T-cell (primary cell): ENCODE results near the gene PSMD7. TPM values are rescaled to one million over a fixed set of nuclear protein-coding genes. Genes with fewer than 3 reads are reported as not detected.

ENCODE experiments used
- ATAC-seq, 4 experiments: fragments of 200-7000 bp in 3 of 4; fragments of 150-1000 bp in 1 of 4; cut with Tn5 transposase; replicated peaks in 1 of 4; 1 replicate in 3 of 4; 2 replicates in 1 of 4; pipeline ENCODE4 v1.10.0; 2021; ENCODE audit warnings: moderate library complexity in 3 of 4, mild to moderate bottlenecking in 2 of 4, moderate number of reproducible peaks in 1 of 4
- CTCF ChIA-PET, 2 donors: fragments of 300-600 bp; sonication (Branson Sonifier 250); formaldehyde crosslinking; loops; one replicate each; lab custom pipeline; 2022; ENCODE audit warnings: antibody characterized with exemption in 2 of 2; lab: Charles Lee
- POLR2A ChIA-PET, 2 donors: fragments of 300-600 bp; sonication (Branson Sonifier 250); formaldehyde crosslinking; loops; one replicate each; lab custom pipeline; 2022; ENCODE audit warnings: antibody characterized with exemption in 2 of 2; lab: Charles Lee
- DNase-seq, 35 experiments: peaks; one replicate each; pipeline versions ENCODE4 v3.0.0 to v3.0.0-alpha.2; 2013 to 2023
- H3K27ac ChIP-seq: one replicate; pipeline ENCODE4 v1.5.1; 2013; ENCODE audit warnings: low read length
- H3K27me3 ChIP-seq, 2 experiments: replicated peaks in 1 of 2; 1 replicate in 1 of 2; 2 replicates in 1 of 2; pipeline versions ENCODE4 v1.6.1 to v1.7.0; 2013; ENCODE audit warnings: low read length in 1 of 2, mixed read lengths in 1 of 2; ENCODE audit not compliant: control insufficient read depth in 2 of 2, insufficient read depth in 2 of 2; ENCODE audit errors: extremely low read depth in 1 of 2
- H3K36me3 ChIP-seq, 2 donors: 1 replicate in 1 of 2; 2 replicates in 1 of 2; pipeline versions ENCODE4 v1.6.1 to v1.7.0; 2013; ENCODE audit warnings: low read length in 1 of 2; ENCODE audit not compliant: control insufficient read depth in 2 of 2, insufficient read depth in 1 of 2; ENCODE audit errors: extremely low read depth in 1 of 2
- H3K4me1 ChIP-seq, 2 experiments: 1 replicate in 1 of 2; 2 replicates in 1 of 2; pipeline versions ENCODE4 v1.6.1 to v1.7.0; 2013; ENCODE audit warnings: low read length in 2 of 2, mixed read lengths in 1 of 2; ENCODE audit not compliant: insufficient read depth in 2 of 2, control insufficient read depth in 1 of 2; ENCODE audit errors: extremely low read depth in 1 of 2
- H3K4me3 ChIP-seq, 2 donors: 1 replicate in 1 of 2; 2 replicates in 1 of 2; pipeline versions ENCODE4 v1.5.1 to v1.7.0; 2013; ENCODE audit warnings: mild to moderate bottlenecking in 2 of 2, low read length in 1 of 2, moderate library complexity in 1 of 2; ENCODE audit not compliant: control insufficient read depth in 1 of 2; ENCODE audit errors: extremely low read depth in 1 of 2
- H3K9me3 ChIP-seq: 2 replicates; pipeline ENCODE4 v1.7.0; 2013
- H3K27ac Mint-ChIP-seq, 2 donors: one replicate each; pipeline ENCODE4 v1.8.0; 2020 to 2021; ENCODE audit warnings: mild to moderate bottlenecking in 2 of 2, mixed read lengths in 2 of 2
- H3K27me3 Mint-ChIP-seq, 2 donors: one replicate each; pipeline ENCODE4 v1.8.0; 2021 to 2022; ENCODE audit warnings: mixed read lengths in 2 of 2
- H3K36me3 Mint-ChIP-seq: one replicate; pipeline ENCODE4 v1.8.0; 2021; ENCODE audit warnings: mixed read lengths
- H3K4me1 Mint-ChIP-seq, 3 donors: one replicate each; pipeline ENCODE4 v1.8.0; 2020 to 2022; ENCODE audit warnings: mixed read lengths in 3 of 3, mild to moderate bottlenecking in 1 of 3
- H3K4me3 Mint-ChIP-seq, 3 donors: one replicate each; pipeline ENCODE4 v1.8.0; 2020 to 2022; ENCODE audit warnings: mild to moderate bottlenecking in 3 of 3, mixed read lengths in 3 of 3, moderate library complexity in 3 of 3
- H3K9me3 Mint-ChIP-seq, 3 donors: one replicate each; pipeline ENCODE4 v1.8.0; 2020 to 2022; ENCODE audit warnings: mixed read lengths in 3 of 3
- WGBS: methylation state at CpG from one replicate; pipeline ENCODE4 v1.1.5; 2013; ENCODE audit warnings: missing lambda C conversion rate; ENCODE audit not compliant: insufficient coverage; 5-methylcytosine and 5-hydroxymethylcytosine counted together
- total RNA-seq, 35 experiments: library from RNA in 6 of 35; stranded (reverse) in 6 of 35; fragments of 120-200 nt in 1 of 35; gene quantifications; one replicate each; pipeline versions ENCODE4 v1.2.1 to v1.2.4 and lab custom pipeline; 2013 to 2026

PSMD7 gene
- total RNA-seq, 5 donors from 2014 or later (not counting 1 experiment from before 2014, with no cell fraction given) = 57.8 to 79.9 (median 71.2) TPM

DNA sequence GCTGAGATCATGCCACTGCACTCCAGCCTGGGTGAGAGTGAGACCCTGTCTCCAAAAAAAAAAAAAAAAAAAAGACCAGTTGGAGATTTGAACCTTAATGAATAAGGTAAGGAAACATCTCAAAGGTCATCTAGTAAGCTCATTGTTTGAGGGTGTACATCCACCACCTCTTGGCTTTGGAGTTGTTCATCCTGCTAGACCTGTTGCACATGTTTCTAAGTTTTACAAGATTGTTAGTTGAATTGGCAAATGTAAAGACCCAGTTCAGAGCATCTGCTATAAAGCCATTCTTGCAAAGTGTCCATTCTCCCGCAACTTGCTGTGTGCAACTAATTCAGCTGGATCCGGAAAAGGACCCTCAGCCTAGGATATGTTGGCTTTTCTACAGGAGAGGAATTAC, 1.5 kb downstream of the PSMD7 start:
- DNase-seq (no peak), ATAC-seq (no peak)
- Histone ChIP-seq H3K36me3 (peaks cover 8 to 47% of the 10 kb centered on the region in 2 donors), H3K9me3 (no peaks in the 10 kb centered on the region), H3K4me1 (peaks cover 15 to 28% of the 10 kb centered on the region in 2 experiments), H3K27ac (no peak overlapping the region), H3K27me3 (no peaks in the 10 kb centered on the region), H3K4me3 (peak overlapping the region in 1 of 2 donors; percentile 81)
- WGBS = no CpG with 5 or more reads among the region's 2 CpGs
- ChIA-PET POLR2A (interaction anchor here (0.5 to 1.8 kb wide), 4 partner anchors 8 to 919 kb away, joined by 4 to 7 read pairs (median 4); no protein-coding TSS in a partner anchor), CTCF (interaction anchor here in 1 of 2 donors (0.5 kb wide), 1 partner anchor 11 kb away, joined by 3 read pairs; no protein-coding TSS in a partner anchor)
- H3K4me3 Mint-ChIP-seq = peak overlapping the region; percentile 89 to 94 (median 93)
- no peaks in the 10 kb centered on the region for H3K9me3 Mint-ChIP-seq
- H3K36me3 Mint-ChIP-seq = peaks cover 31% of the 10 kb centered on the region
- peaks cover 32 to 43% (median 38%) of the 10 kb centered on the region in 3 donors for H3K4me1 Mint-ChIP-seq
- H3K27ac Mint-ChIP-seq = peak overlapping the region; percentile 97 to 98
- H3K27me3 Mint-ChIP-seq = no peaks in the 10 kb centered on the region

DNA sequence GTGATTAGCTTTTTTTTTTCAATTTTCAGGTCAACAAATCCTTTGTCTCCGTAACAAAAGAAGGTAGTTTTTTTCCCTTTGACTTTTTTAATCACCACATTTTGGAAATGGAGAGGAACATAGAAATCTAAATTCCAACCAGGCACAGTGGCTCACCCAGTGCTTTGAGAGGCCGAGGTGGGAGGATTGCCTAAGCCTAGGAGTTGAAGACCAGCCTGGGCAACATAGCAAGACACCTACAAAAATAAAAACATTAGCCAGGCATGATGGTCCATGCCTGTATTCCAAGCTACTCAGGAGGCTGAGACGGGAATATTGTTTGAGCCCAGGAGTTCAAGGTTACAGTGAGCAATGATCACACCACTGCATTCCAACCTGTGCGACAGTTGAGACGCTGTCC, 5.7 kb downstream of the PSMD7 start:
- no peak overlapping the region for H3K27ac ChIP-seq
- H3K4me3 ChIP-seq = no peak overlapping the region
- H3K4me3 Mint-ChIP-seq = no peak overlapping the region
- no peaks in the 10 kb centered on the region for H3K27me3 ChIP-seq
- 100% methylated on average over 1 of the region's 5 CpGs for WGBS
- ATAC-seq = no peak
- peaks cover 13 to 24% (median 23%) of the 10 kb centered on the region in 3 donors for H3K4me1 Mint-ChIP-seq
- peaks cover 55% of the 10 kb centered on the region for H3K36me3 Mint-ChIP-seq
- CTCF ChIA-PET = interaction anchor here in 1 of 2 donors (0.6 kb wide), 1 partner anchor 1102 kb away, joined by 3 read pairs; no protein-coding TSS in a partner anchor
- no peaks in the 10 kb centered on the region for H3K9me3 ChIP-seq
- H3K36me3 ChIP-seq = peaks cover 18 to 85% of the 10 kb centered on the region in 2 donors
- no peak overlapping the region for H3K27ac Mint-ChIP-seq
- no peak for DNase-seq
- H3K9me3 Mint-ChIP-seq = no peaks in the 10 kb centered on the region
- no peaks in the 10 kb centered on the region for H3K27me3 Mint-ChIP-seq
- POLR2A ChIA-PET = interaction anchor here (0.5 to 0.6 kb wide), 2 partner anchors 134 to 365 kb away, joined by 3 to 11 read pairs; partner anchors contain the start of gene RFWD3 (in 1 of the 2)
- peaks cover 9 to 19% of the 10 kb centered on the region in 2 experiments for H3K4me1 ChIP-seq

DNA sequence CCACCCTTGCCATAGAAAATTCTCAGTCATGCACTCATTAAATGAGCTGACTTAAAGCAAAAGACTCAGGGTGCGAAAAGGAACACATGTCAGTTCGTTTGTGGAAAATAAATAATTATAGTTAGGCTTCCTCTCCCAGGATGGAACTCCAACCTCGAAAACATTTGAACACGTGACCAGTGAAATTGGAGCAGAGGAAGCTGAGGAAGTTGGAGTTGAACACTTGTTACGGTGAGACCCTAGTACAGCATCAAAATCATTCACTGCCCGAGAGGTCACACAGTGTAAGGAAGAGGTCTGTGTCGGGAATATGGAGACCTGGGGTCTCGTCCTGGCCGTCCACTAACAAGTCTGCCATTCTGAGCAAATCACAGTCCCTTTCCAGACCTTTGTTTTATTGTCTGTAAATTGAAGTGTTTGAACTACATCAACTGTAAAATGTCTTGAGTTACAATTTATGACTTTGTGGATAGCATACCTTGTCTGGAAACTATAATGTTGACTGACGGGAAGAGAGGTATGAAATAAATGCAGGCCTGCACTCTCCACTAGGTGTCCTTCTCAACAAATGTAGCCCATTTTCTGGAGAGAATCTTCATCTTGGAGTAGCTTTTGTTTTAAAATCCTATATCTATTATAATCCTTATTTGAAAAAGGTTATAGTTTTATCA, 7.7 kb downstream of the PSMD7 start:
- no peak overlapping the region for H3K27ac Mint-ChIP-seq

DNA sequence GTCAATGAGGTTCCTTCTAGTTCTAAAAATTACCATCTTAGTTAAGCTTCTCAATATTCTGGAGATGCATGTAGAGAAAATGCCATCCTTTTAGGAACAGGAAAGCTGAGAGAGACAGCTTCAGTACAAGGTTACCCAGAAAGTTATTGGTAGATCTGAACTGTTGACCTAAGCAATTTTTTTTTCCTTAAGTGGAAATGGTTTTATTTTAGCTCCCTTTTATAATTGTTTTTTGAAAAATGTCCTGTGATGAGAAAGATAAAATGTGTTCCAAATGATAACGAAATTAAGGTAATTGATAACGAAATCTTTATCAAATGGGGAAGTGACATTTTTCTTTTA, 8.2 kb downstream of the PSMD7 start:
- WGBS = no CpG with 5 or more reads among the region's 2 CpGs
- Mint-ChIP-seq H3K9me3 (no peaks in the 10 kb centered on the region), H3K4me3 (no peak overlapping the region), H3K27me3 (no peaks in the 10 kb centered on the region), H3K36me3 (peaks cover 58% of the 10 kb centered on the region), H3K27ac (no peak overlapping the region), H3K4me1 (peaks cover 0 to 5% (median 3%) of the 10 kb centered on the region in 3 donors)
- DNase-seq (no peak), ATAC-seq (no peak)
- Histone ChIP-seq H3K27me3 (no peaks in the 10 kb centered on the region), H3K4me3 (no peak overlapping the region), H3K27ac (no peak overlapping the region), H3K9me3 (no peaks in the 10 kb centered on the region), H3K36me3 (peaks cover 16 to 78% of the 10 kb centered on the region in 2 donors), H3K4me1 (no peaks in the 10 kb centered on the region)
- ChIA-PET POLR2A (interaction anchor here in 1 of 2 donors (0.6 kb wide), 2 partner anchors 8 to 10 kb away, joined by 7 read pairs; no protein-coding TSS in a partner anchor), CTCF (interaction anchor here in 1 of 2 donors (0.7 to 1.0 kb wide), 2 partner anchors 25 to 347 kb away, joined by 3 read pairs; no protein-coding TSS in a partner anchor)

More for the DNA sequence above, 7.7 kb downstream of the PSMD7 start:
- peaks cover 59% of the 10 kb centered on the region for H3K36me3 Mint-ChIP-seq
- Histone ChIP-seq H3K4me1 (peaks cover 0 to 3% of the 10 kb centered on the region in 2 experiments), H3K27ac (no peak overlapping the region), H3K36me3 (peaks cover 16 to 83% of the 10 kb centered on the region in 2 donors), H3K27me3 (no peaks in the 10 kb centered on the region), H3K4me3 (no peak overlapping the region), H3K9me3 (no peaks in the 10 kb centered on the region)
- H3K9me3 Mint-ChIP-seq = no peaks in the 10 kb centered on the region
- 98% methylated on average over 6 of the region's 10 CpGs for WGBS
- no peak overlapping the region for H3K4me3 Mint-ChIP-seq
- no peaks in the 10 kb centered on the region for H3K27me3 Mint-ChIP-seq
- no peak for ATAC-seq
- CTCF ChIA-PET = interaction anchor here in 1 of 2 donors (1.0 kb wide), 1 partner anchor 347 kb away, joined by 3 read pairs; no protein-coding TSS in a partner anchor
- POLR2A ChIA-PET = interaction anchor here in 1 of 2 donors (0.6 kb wide), 2 partner anchors 9 kb away, joined by 7 read pairs; no protein-coding TSS in a partner anchor
- H3K4me1 Mint-ChIP-seq = peaks cover 0 to 10% (median 8%) of the 10 kb centered on the region in 3 donors
- no peak for DNase-seq

DNA sequence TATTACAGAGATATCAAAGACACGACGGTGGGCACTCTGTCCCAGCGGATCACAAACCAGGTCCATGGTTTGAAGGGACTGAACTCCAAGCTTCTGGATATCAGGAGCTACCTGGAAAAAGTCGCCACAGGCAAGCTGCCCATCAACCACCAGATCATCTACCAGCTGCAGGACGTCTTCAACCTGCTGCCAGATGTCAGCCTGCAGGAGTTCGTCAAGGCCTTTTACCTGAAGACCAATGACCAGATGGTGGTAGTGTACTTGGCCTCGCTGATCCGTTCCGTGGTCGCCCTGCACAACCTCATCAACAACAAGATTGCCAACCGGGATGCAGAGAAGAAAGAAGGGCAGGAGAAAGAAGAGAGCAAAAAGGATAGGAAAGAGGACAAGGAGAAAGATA, 8.7 kb downstream of the PSMD7 start:
- no peak overlapping the region for H3K27ac ChIP-seq
- WGBS = 95% methylated on average over 4 of the region's 11 CpGs
- Mint-ChIP-seq H3K9me3 (no peaks in the 10 kb centered on the region), H3K36me3 (peaks cover 53% of the 10 kb centered on the region), H3K4me3 (no peak overlapping the region), H3K4me1 (peaks cover 0 to 2% (median 0%) of the 10 kb centered on the region in 3 donors), H3K27ac (no peak overlapping the region), H3K27me3 (no peaks in the 10 kb centered on the region)
- H3K4me3 ChIP-seq = no peak overlapping the region
- no peaks in the 10 kb centered on the region for H3K27me3 ChIP-seq
- DNase-seq = no peak
- POLR2A ChIA-PET = interaction anchor here in 1 of 2 donors (1.2 kb wide), 1 partner anchor 8 kb away, joined by 4 read pairs; no protein-coding TSS in a partner anchor
- H3K36me3 ChIP-seq = peaks cover 16 to 73% of the 10 kb centered on the region in 2 donors
- H3K9me3 ChIP-seq = no peaks in the 10 kb centered on the region
- no peaks in the 10 kb centered on the region for H3K4me1 ChIP-seq
- CTCF ChIA-PET = interaction anchor here (0.7 to 1.4 kb wide), 3 partner anchors 8 to 26 kb away, joined by 3 to 5 read pairs (median 4); no protein-coding TSS in a partner anchor
- ATAC-seq = no peak
